ENCODE results near the gene PSMD14. TPM values are rescaled to one million over a fixed set of nuclear protein-coding genes. Genes with fewer than 3 reads are reported as not detected.

PSMD14 gene
- 105 to 132 TPM (median 110 TPM) in 5 replicates for total RNA-seq (2022; extraction: Qiagen RNA extraction; ENCODE audit: low read depth)

DNA sequence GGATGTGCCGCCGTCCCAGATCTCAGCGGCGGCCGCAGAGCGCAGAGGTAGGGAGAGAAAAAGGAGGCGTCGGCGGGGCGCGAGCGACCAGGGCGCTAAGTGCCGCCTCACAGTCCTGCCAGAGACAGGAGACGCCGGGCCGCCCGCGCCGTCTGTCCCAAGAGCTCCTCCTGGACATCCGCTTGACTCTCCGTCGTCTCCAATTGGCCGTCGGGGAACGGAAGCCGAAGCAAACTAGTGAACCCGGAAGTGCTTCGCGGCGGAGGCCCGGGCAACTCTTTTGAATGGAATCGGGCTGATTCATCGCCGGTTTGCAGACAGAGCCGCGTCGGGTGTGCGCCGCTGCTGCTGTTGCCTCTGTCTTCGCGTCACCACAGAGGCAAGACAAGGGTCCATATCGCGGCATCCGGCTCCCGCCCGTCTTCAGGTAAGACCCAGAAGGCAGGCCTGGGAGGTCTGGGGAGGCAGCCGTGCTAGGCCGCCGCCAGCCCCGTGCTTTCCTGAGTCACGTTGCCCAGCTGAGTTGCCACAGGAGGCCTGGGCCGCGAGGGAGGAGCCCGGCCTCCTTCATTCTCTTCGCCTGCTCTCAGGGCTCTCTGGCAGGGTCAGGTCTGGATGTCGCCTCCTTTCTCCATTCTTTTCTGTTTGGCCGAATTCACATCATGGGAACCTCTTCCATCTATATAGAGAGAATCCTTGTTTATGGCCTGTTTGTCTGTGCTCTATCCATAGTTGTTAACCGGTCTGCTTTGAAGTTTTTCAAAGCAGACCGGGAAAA is at the start of gene PSMD14:
PSMD14 (plus strand) TSS at position 248 of the 778 bp plus-strand sequence. CDS start 10,401 bp downstream, outside the sequence.

DNA sequence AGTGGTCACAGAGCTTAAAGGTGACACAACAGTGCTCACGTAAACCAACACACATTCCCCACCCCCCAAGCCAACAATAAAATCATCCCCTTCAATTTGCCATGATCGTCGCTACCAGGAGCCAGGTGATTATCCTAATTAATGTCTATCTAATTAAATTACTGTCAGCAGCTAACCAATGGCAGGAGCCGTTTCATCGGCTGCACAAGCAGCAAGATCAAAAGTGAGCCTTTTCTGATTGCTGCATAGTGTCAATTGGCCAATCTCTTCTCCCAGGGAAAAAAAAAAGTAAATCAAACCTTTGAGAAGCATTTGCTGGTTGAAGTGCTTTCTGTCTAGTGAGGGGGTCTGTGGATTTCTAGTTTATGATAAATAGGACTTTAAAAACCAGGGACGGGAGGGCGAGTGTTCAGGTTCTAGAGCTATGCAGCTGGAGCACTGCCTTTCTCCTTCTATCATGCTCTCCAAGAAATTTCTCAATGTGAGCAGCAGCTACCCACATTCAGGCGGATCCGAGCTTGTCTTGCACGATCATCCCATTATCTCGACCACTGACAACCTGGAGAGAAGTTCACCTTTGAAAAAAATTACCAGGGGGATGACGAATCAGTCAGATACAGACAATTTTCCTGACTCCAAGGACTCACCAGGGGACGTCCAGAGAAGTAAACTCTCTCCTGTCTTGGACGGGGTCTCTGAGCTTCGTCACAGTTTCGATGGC is 107.9 kb downstream of the PSMD14 start, which contains the start of gene TBR1:
TBR1 (plus strand) TSS at position 311 of the 721 bp plus-strand sequence; CDS start at position 425, 114 bp downstream.

Other genes with a start within 250 kb of the PSMD14 start
- 33.0 to 57.2 TPM (median 38.5 TPM) in 5 replicates for gene TANK, start 148.0 kb upstream of the PSMD14 start, total RNA-seq (2022; extraction: Qiagen RNA extraction; ENCODE audit: low read depth)
- gene TBR1, start 107.9 kb downstream of the PSMD14 start, total RNA-seq (2022; extraction: Qiagen RNA extraction; ENCODE audit: low read depth) = 0.03 TPM in 1 of 5 replicates, not detected in the others

Measured in A549 treated with CpdA at 1 μM for 4 hours (cell line).